Adipocyte (in vitro differentiated cells): ENCODE measurements around the gene CST4.
"Not testable (repeated sequence)": the region's sequence is repeated elsewhere in the genome, so short reads cannot be mapped to it uniquely, and the experiment has no call there.

Experiments used
- DNase-seq: peaks from one replicate; pipeline ENCODE4 v3.0.0-alpha.2; 2015; ENCODE audit warnings: low read depth
- H3K27me3 ChIP-seq: replicated peaks from 2 replicates; pipeline ENCODE4 v1.7.0; 2013; ENCODE audit warnings: mild to moderate bottlenecking, low read length, moderate library complexity; ENCODE audit not compliant: control insufficient read depth, insufficient read depth
- H3K36me3 ChIP-seq: 2 replicates; pipeline ENCODE4 v1.7.0; 2013; ENCODE audit warnings: low read length, mild to moderate bottlenecking, moderate library complexity; ENCODE audit not compliant: control insufficient read depth, insufficient read depth, severe bottlenecking
- H3K4me1 ChIP-seq: 2 replicates; pipeline ENCODE4 v1.7.0; 2013; ENCODE audit warnings: mild to moderate bottlenecking, low read length, moderate library complexity; ENCODE audit not compliant: control insufficient read depth, insufficient read depth
- H3K4me3 ChIP-seq: 2 replicates; pipeline ENCODE4 v1.7.0; 2013; ENCODE audit warnings: mild to moderate bottlenecking, low read length, moderate library complexity
- H3K9ac ChIP-seq: 2 replicates; pipeline ENCODE4 v1.7.0; 2013; ENCODE audit warnings: mild to moderate bottlenecking, low read length, moderate library complexity
- H3K9me3 ChIP-seq: 2 replicates; pipeline ENCODE4 v1.7.0; 2013; ENCODE audit warnings: mild to moderate bottlenecking, low read length, moderate library complexity; ENCODE audit not compliant: control insufficient read depth

The CST4 gene

GRCh38 chr20:23687986-23688385 lies 852 bp downstream of the CST4 start:
- Histone ChIP-seq H3K4me3 (no peak overlapping the region), H3K9ac (no peak overlapping the region), H3K27me3 (peaks cover 9% of the 10 kb centered on the region), H3K4me1 (peaks cover 17% of the 10 kb centered on the region), H3K9me3 (no peaks in the 10 kb centered on the region), H3K36me3 (no peaks in the 10 kb centered on the region)
- DNase-seq: no peak

GRCh38 chr20:23686046-23686750 lies 2.6 kb downstream of the CST4 start:
- Histone ChIP-seq H3K9me3 (no peaks in the 10 kb centered on the region), H3K27me3 (peaks cover 9% of the 10 kb centered on the region), H3K9ac (no peak overlapping the region), H3K4me1 (peaks cover under 1% of the 10 kb centered on the region), H3K4me3 (no peak overlapping the region), H3K36me3 (no peaks in the 10 kb centered on the region)
- DNase-seq: no peak

- DNase-seq, H3K4me1 ChIP-seq, H3K4me3 ChIP-seq, H3K9ac ChIP-seq, H3K9me3 ChIP-seq, H3K27me3 ChIP-seq, H3K36me3 ChIP-seq: not testable (repeated sequence)
These were observed 3.3 kb downstream of the CST4 start for GRCh38 chr20:23685529-23685896.

GRCh38 chr20:23684261-23684660 lies 4.6 kb downstream of the CST4 start:
- no peak for DNase-seq
- peaks cover 9% of the 10 kb centered on the region for H3K27me3 ChIP-seq
- H3K9ac ChIP-seq: no peak overlapping the region
- no peaks in the 10 kb centered on the region for H3K9me3 ChIP-seq
- H3K4me3 ChIP-seq: no peak overlapping the region
- no peaks in the 10 kb centered on the region for H3K36me3 ChIP-seq
- H3K4me1 ChIP-seq: peaks cover 11% of the 10 kb centered on the region

- Histone ChIP-seq H3K4me3 (no peak overlapping the region), H3K9ac (no peak overlapping the region), H3K4me1 (peaks cover 11% of the 10 kb centered on the region), H3K36me3 (no peaks in the 10 kb centered on the region), H3K27me3 (peaks cover 9% of the 10 kb centered on the region), H3K9me3 (no peaks in the 10 kb centered on the region)
- DNase-seq: no peak
These were observed 5.0 kb downstream of the CST4 start for GRCh38 chr20:23683807-23684206.

GRCh38 chr20:23683281-23683680 lies 5.6 kb downstream of the CST4 start:
- Histone ChIP-seq H3K4me1 (peaks cover 11% of the 10 kb centered on the region), H3K9ac (no peak overlapping the region), H3K4me3 (no peak overlapping the region), H3K9me3 (no peaks in the 10 kb centered on the region), H3K36me3 (no peaks in the 10 kb centered on the region), H3K27me3 (peaks cover 9% of the 10 kb centered on the region)
- no peak for DNase-seq

- no peak overlapping the region for H3K9ac ChIP-seq
- H3K4me1 ChIP-seq: peaks cover 11% of the 10 kb centered on the region
- H3K27me3 ChIP-seq: peaks cover 4% of the 10 kb centered on the region
- no peak overlapping the region for H3K4me3 ChIP-seq
- no peak for DNase-seq
- H3K36me3 ChIP-seq: no peaks in the 10 kb centered on the region
- H3K9me3 ChIP-seq: no peaks in the 10 kb centered on the region
These were observed 8.7 kb downstream of the CST4 start for GRCh38 chr20:23680146-23680545.

- H3K4me1 ChIP-seq: peaks cover 11% of the 10 kb centered on the region
- H3K4me3 ChIP-seq: no peak overlapping the region
- no peak for DNase-seq
- H3K9me3 ChIP-seq: no peaks in the 10 kb centered on the region
- no peak overlapping the region for H3K9ac ChIP-seq
- no peaks in the 10 kb centered on the region for H3K36me3 ChIP-seq
- peaks cover 4% of the 10 kb centered on the region for H3K27me3 ChIP-seq
These were observed 9.4 kb downstream of the CST4 start for GRCh38 chr20:23679133-23680092.

- Histone ChIP-seq H3K9ac (no peak overlapping the region), H3K27me3 (no peaks in the 10 kb centered on the region), H3K4me3 (no peak overlapping the region), H3K4me1 (peaks cover 7% of the 10 kb centered on the region), H3K9me3 (peaks cover 3% of the 10 kb centered on the region), H3K36me3 (no peaks in the 10 kb centered on the region)
- no peak for DNase-seq
These were observed 15.6 kb downstream of the CST4 start for GRCh38 chr20:23673209-23673608.

- Histone ChIP-seq H3K4me3 (no peak overlapping the region), H3K27me3 (no peaks in the 10 kb centered on the region), H3K9ac (no peak overlapping the region), H3K36me3 (no peaks in the 10 kb centered on the region), H3K9me3 (peaks cover 3% of the 10 kb centered on the region), H3K4me1 (peaks cover 8% of the 10 kb centered on the region)
- DNase-seq: no peak
These were observed 16.7 kb downstream of the CST4 start for GRCh38 chr20:23672158-23672557.

- H3K4me3 ChIP-seq: no peak overlapping the region
- DNase-seq: no peak
- no peaks in the 10 kb centered on the region for H3K27me3 ChIP-seq
- H3K9ac ChIP-seq: no peak overlapping the region
- peaks cover 14% of the 10 kb centered on the region for H3K4me1 ChIP-seq
- peaks cover 3% of the 10 kb centered on the region for H3K9me3 ChIP-seq
- H3K36me3 ChIP-seq: no peaks in the 10 kb centered on the region
These were observed 17.4 kb downstream of the CST4 start for GRCh38 chr20:23671479-23671878.
